ENCODE data around the gene PGBD1. TPM values are rescaled to one million over a fixed set of nuclear protein-coding genes. Genes with fewer than 3 reads are reported as not detected.

The PGBD1 gene
- total and polyA plus RNA-seq, 2 donors (not counting 3 experiments of a cell fraction or from before 2014, with no cell fraction given), result 4.2 to 9.6 TPM

DNA sequence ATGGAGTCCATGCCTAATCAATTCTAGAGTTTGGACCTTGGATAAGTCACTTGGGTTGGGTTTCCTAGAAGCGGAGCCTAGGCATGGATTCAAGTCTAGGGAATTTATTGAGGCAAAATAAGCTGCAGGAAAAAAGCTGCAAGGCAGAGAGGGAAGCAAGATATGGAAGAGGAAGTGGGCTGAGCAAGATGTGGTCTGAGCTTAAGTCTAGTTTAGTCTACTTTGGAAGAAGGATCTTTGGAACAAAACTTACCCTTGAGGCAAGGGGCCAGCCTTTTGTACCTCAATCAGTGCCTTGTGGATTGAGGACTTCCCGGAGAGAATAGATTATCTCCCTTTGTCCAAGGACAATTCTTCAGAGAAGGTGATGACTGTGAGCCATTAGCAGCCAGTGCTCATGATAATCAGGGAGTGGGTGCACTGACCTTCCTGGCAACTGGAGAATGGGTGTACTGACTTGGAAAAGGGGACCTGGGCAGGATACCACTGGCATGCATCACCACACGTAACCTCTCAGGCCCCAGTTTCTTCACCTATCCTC, 45.4 kb upstream of the PGBD1 start:
- FAIRE-seq (no peak), DNase-seq (ENCODE audit: low read depth, low spot score) (no peak)
- intact Hi-C loops (cut with micrococcal nuclease) (no loop called here), dilution Hi-C loops (cut with MboI; ENCODE audit: extremely low pct_ligation_motif_present, low sequenced_read_pairs) (no loop called here)
- TF ChIP-seq GATA2 (IDR thresholded peaks at IDR 0.05; ENCODE audit: insufficient read depth, insufficient read length, low read depth, low read length), result no peak
- Histone ChIP-seq H4K20me1 (replicated peaks; ENCODE audit: control insufficient read depth, extremely low read depth, insufficient read depth, low read length) (no peaks in the 10 kb centered on the region), H3K27me3 (ENCODE audit: control insufficient read depth in 2 of 2, insufficient read depth in 2 of 2, low read length in 2 of 2) (no peaks in the 10 kb centered on the region), H3K4me3 (replicated peaks in 1 of 3; ENCODE audit: insufficient read depth in 1 of 3, low read depth in 1 of 3, low read length in 3 of 3) (no peak overlapping the region), H3K27ac (ENCODE audit: insufficient read depth, low read depth, low read length) (no peak overlapping the region), H2AFZ (ENCODE audit: low read depth, low read length) (no peak overlapping the region), H3K9ac (replicated peaks; ENCODE audit: extremely low read depth, insufficient read depth, low read length) (no peak overlapping the region), H3K9me1 (replicated peaks; ENCODE audit: control insufficient read depth, extremely low read depth, insufficient read depth, low read length) (no peaks in the 10 kb centered on the region), H3K9me3 (replicated peaks; ENCODE audit: control insufficient read depth, insufficient read depth, low read length) (peaks cover 3% of the 10 kb centered on the region), H3K36me3 (ENCODE audit: control insufficient read depth in 2 of 2, extremely low read depth in 1 of 2, insufficient read depth in 2 of 2, low read length in 2 of 2) (peaks cover 16 to 20% of the 10 kb centered on the region in 2 experiments), H3K79me2 (ENCODE audit: control insufficient read depth, insufficient read depth, low read length) (no peaks in the 10 kb centered on the region), H3K4me2 (ENCODE audit: insufficient read depth, low read length) (no peak overlapping the region), H3K4me1 (ENCODE audit: control insufficient read depth, extremely low read depth, insufficient read depth, low read length) (no peaks in the 10 kb centered on the region)
- ChIA-PET POLR2A (interaction anchor here (1.1 kb wide), 1 partner anchor 120 kb away, joined by 4 read pairs; no protein-coding TSS in a partner anchor), CTCF (no interaction called here)
- BruUV-seq (replicated peaks), result no TSS peak

DNA sequence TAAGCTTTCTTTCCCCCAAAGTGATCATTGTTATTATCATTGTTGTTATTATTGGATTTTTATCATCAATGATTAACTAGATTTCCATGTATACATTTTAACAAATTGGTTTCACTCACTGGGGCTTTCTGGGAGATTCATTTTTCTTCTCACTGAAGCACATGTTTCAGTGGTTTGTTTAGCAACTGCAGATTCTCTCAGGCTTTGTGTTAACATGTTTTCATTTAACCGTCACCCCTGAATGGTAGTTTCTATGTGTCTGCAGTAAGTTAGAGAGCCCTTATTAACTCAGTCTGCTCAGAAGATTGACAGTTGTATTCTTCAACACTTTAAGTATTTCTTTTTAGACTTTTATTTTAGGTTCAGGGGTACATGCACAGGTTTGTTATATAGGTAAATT, 41.7 kb upstream of the PGBD1 start:
- Histone ChIP-seq H3K4me3 (replicated peaks in 1 of 3; ENCODE audit: insufficient read depth in 1 of 3, low read depth in 1 of 3, low read length in 3 of 3) (no peak overlapping the region), H3K27me3 (ENCODE audit: control insufficient read depth in 2 of 2, insufficient read depth in 2 of 2, low read length in 2 of 2) (no peaks in the 10 kb centered on the region), H4K20me1 (replicated peaks; ENCODE audit: control insufficient read depth, extremely low read depth, insufficient read depth, low read length) (no peaks in the 10 kb centered on the region), H3K27ac (ENCODE audit: insufficient read depth, low read depth, low read length) (no peak overlapping the region), H2AFZ (ENCODE audit: low read depth, low read length) (no peak overlapping the region), H3K4me1 (ENCODE audit: control insufficient read depth, extremely low read depth, insufficient read depth, low read length) (no peaks in the 10 kb centered on the region), H3K9me3 (replicated peaks; ENCODE audit: control insufficient read depth, insufficient read depth, low read length) (no peaks in the 10 kb centered on the region), H3K9me1 (replicated peaks; ENCODE audit: control insufficient read depth, extremely low read depth, insufficient read depth, low read length) (no peaks in the 10 kb centered on the region), H3K9ac (replicated peaks; ENCODE audit: extremely low read depth, insufficient read depth, low read length) (no peak overlapping the region), H3K79me2 (ENCODE audit: control insufficient read depth, insufficient read depth, low read length) (no peaks in the 10 kb centered on the region), H3K4me2 (ENCODE audit: insufficient read depth, low read length) (no peak overlapping the region), H3K36me3 (ENCODE audit: control insufficient read depth in 2 of 2, extremely low read depth in 1 of 2, insufficient read depth in 2 of 2, low read length in 2 of 2) (peaks cover under 1 to 4% of the 10 kb centered on the region in 2 experiments)
- ChIA-PET CTCF (no interaction called here), POLR2A (no interaction called here)
- TF ChIP-seq POLR2A (IDR thresholded peaks at IDR 0.05; ENCODE audit: low read depth, low read length) (no peak), GATA2 (IDR thresholded peaks at IDR 0.05; ENCODE audit: insufficient read depth, insufficient read length, low read depth, low read length) (no peak), EZH2 (IDR thresholded peaks at IDR 0.05; ENCODE audit: borderline replicate concordance, low read depth, low read length, severe bottlenecking) (no peak), JUN (IDR thresholded peaks at IDR 0.05; ENCODE audit: borderline replicate concordance, insufficient read depth, insufficient read length, low read depth) (no peak), POLR2AphosphoS5 (IDR thresholded peaks at IDR 0.05; ENCODE audit: insufficient read depth, low read depth, low read length) (no peak), FOS (IDR thresholded peaks at IDR 0.05; ENCODE audit: borderline replicate concordance, insufficient read depth, low read length) (no peak), MYC (IDR thresholded peaks at IDR 0.05; ENCODE audit: low read depth, low read length) (no peak)
- TF ChIP-seq, protein P1, sequence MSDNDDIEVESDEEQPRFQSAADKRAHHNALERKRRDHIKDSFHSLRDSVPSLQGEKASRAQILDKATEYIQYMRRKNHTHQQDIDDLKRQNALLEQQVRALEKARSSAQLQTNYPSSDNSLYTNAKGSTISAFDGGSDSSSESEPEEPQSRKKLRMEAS (IDR thresholded peaks at IDR 0.05; ENCODE audit: insufficient read depth, insufficient read length), result no peak
- TF ChIP-seq, protein P2, sequence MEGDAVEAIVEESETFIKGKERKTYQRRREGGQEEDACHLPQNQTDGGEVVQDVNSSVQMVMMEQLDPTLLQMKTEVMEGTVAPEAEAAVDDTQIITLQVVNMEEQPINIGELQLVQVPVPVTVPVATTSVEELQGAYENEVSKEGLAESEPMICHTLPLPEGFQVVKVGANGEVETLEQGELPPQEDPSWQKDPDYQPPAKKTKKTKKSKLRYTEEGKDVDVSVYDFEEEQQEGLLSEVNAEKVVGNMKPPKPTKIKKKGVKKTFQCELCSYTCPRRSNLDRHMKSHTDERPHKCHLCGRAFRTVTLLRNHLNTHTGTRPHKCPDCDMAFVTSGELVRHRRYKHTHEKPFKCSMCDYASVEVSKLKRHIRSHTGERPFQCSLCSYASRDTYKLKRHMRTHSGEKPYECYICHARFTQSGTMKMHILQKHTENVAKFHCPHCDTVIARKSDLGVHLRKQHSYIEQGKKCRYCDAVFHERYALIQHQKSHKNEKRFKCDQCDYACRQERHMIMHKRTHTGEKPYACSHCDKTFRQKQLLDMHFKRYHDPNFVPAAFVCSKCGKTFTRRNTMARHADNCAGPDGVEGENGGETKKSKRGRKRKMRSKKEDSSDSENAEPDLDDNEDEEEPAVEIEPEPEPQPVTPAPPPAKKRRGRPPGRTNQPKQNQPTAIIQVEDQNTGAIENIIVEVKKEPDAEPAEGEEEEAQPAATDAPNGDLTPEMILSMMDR (IDR thresholded peaks at IDR 0.05; ENCODE audit: extremely low read depth in 1 of 2, insufficient read depth in 1 of 2, low read depth in 1 of 2, low read length in 2 of 2), result no peak
- no TSS peak for BruUV-seq (replicated peaks)
- dilution Hi-C loops (cut with MboI; ENCODE audit: extremely low pct_ligation_motif_present, low sequenced_read_pairs) (no loop called here), intact Hi-C loops (cut with micrococcal nuclease) (no loop called here)
- no peak for DNase-seq (ENCODE audit: low read depth, low spot score)
- no peak for FAIRE-seq
